H9 (cell line): ENCODE measurements around the gene CLCN3. TPM values are rescaled to one million over a fixed set of nuclear protein-coding genes. Genes with fewer than 3 reads are reported as not detected.
A peak's percentile ranks its signal among the peaks of the same experiment; 100 is the strongest.

Experiments
- DNase-seq: peaks from one replicate; pipeline ENCODE4 v3.0.0-alpha.2; 2017
- H2AFZ ChIP-seq: one replicate; pipeline ENCODE4 v1.6.1; 2013; ENCODE audit warnings: mild to moderate bottlenecking, low read length, control low read depth, moderate library complexity
- H2AK5ac ChIP-seq: 2 replicates; pipeline ENCODE4 v1.6.1; 2013; ENCODE audit warnings: low read length, control low read depth, mixed read lengths; ENCODE audit not compliant: insufficient read length
- H2BK120ac ChIP-seq: one replicate; pipeline ENCODE4 v1.6.1; 2013; ENCODE audit warnings: low read depth, mild to moderate bottlenecking, low read length, control low read depth, inconsistent platforms; ENCODE audit not compliant: poor library complexity, severe bottlenecking
- H2BK12ac ChIP-seq: 2 replicates; pipeline ENCODE4 v1.6.1; 2013; ENCODE audit warnings: low read length, control low read depth, mixed read lengths, low read depth; ENCODE audit not compliant: insufficient read length
- H2BK15ac ChIP-seq: 2 replicates; pipeline ENCODE4 v1.6.1; 2013; ENCODE audit warnings: low read depth, low read length, control low read depth
- H2BK20ac ChIP-seq: one replicate; pipeline ENCODE4 v1.6.1; 2013; ENCODE audit warnings: low read depth, mild to moderate bottlenecking, low read length, control low read depth, inconsistent platforms; ENCODE audit not compliant: poor library complexity, severe bottlenecking
- H2BK5ac ChIP-seq: 2 replicates; pipeline ENCODE4 v1.6.1; 2013; ENCODE audit warnings: low read length, control low read depth, mixed read lengths; ENCODE audit not compliant: insufficient read length
- H3K14ac ChIP-seq: 2 replicates; pipeline ENCODE4 v1.6.1; 2013; ENCODE audit warnings: low read length, control low read depth; ENCODE audit not compliant: insufficient read depth
- H3K18ac ChIP-seq: 2 replicates; pipeline ENCODE4 v1.6.1; 2013; ENCODE audit warnings: low read depth, mild to moderate bottlenecking, mixed read lengths, low read length, control low read depth; ENCODE audit not compliant: insufficient read length
- H3K23ac ChIP-seq: 2 replicates; pipeline ENCODE4 v1.6.1; 2013; ENCODE audit warnings: low read length, control low read depth, mixed read lengths, low read depth; ENCODE audit not compliant: insufficient read length
- H3K23me2 ChIP-seq: 2 replicates; pipeline ENCODE4 v1.6.1; 2013; ENCODE audit warnings: low read depth, mild to moderate bottlenecking, mixed read lengths, low read length, control low read depth; ENCODE audit not compliant: insufficient read length, poor library complexity, severe bottlenecking
- H3K27ac ChIP-seq: 2 replicates; pipeline ENCODE4 v1.5.1; 2013; ENCODE audit warnings: low read length, control low read depth, mixed read lengths, low read depth; ENCODE audit not compliant: insufficient read length
- H3K27me3 ChIP-seq: 2 replicates; pipeline ENCODE4 v1.6.1; 2013; ENCODE audit warnings: low read length, control low read depth, inconsistent platforms; ENCODE audit not compliant: insufficient read depth
- H3K4ac ChIP-seq: 2 replicates; pipeline ENCODE4 v1.6.1; 2013; ENCODE audit warnings: low read depth, mild to moderate bottlenecking, control low read depth, inconsistent platforms, low read length, moderate library complexity
- H3K4me1 ChIP-seq: 2 replicates; pipeline ENCODE4 v1.6.1; 2013; ENCODE audit warnings: low read length, control low read depth, inconsistent platforms; ENCODE audit not compliant: insufficient read depth
- H3K4me2 ChIP-seq: 2 replicates; pipeline ENCODE4 v1.6.1; 2013; ENCODE audit warnings: low read length, control low read depth, mixed read lengths; ENCODE audit not compliant: insufficient read length, insufficient read depth
- H3K56ac ChIP-seq: 2 replicates; pipeline ENCODE4 v1.6.1; 2013; ENCODE audit warnings: low read depth, mild to moderate bottlenecking, mixed read lengths, low read length, control low read depth; ENCODE audit not compliant: insufficient read length
- H3K79me1 ChIP-seq: 2 replicates; pipeline ENCODE4 v1.6.1; 2013; ENCODE audit warnings: low read depth, mild to moderate bottlenecking, moderate library complexity, low read length, control low read depth, inconsistent platforms; ENCODE audit not compliant: insufficient read depth, poor library complexity, severe bottlenecking
- H3K79me2 ChIP-seq: 2 replicates; pipeline ENCODE4 v1.6.1; 2013; ENCODE audit warnings: low read length, control low read depth, inconsistent platforms; ENCODE audit not compliant: insufficient read depth
- H3K9ac ChIP-seq: 2 replicates; pipeline ENCODE4 v1.6.1; 2013; ENCODE audit warnings: low read length, control low read depth, mixed read lengths; ENCODE audit not compliant: insufficient read length; ENCODE audit errors: extremely low read depth
- H3K9me3 ChIP-seq: one replicate; pipeline ENCODE4 v1.6.1; 2013; ENCODE audit warnings: low read depth, low read length, inconsistent platforms; ENCODE audit not compliant: control insufficient read depth
- H3T11ph ChIP-seq: one replicate; pipeline ENCODE4 v1.6.1; 2013; ENCODE audit warnings: mild to moderate bottlenecking, low read length, control low read depth, inconsistent platforms
- H4K20me1 ChIP-seq: one replicate; pipeline ENCODE4 v1.6.1; 2013; ENCODE audit not compliant: control insufficient read depth, insufficient read length, insufficient read depth
- H4K5ac ChIP-seq: 2 replicates; pipeline ENCODE4 v1.6.1; 2013; ENCODE audit warnings: low read depth, mild to moderate bottlenecking, mixed read lengths, low read length, control low read depth; ENCODE audit not compliant: insufficient read length
- H4K8ac ChIP-seq: replicated peaks from 2 replicates; pipeline ENCODE4 v1.6.1; 2013; ENCODE audit warnings: low read length, control low read depth, mixed read lengths, low read depth; ENCODE audit not compliant: insufficient read length
- H4K91ac ChIP-seq: 2 replicates; pipeline ENCODE4 v1.6.1; 2013; ENCODE audit warnings: low read depth, mild to moderate bottlenecking, moderate library complexity, mixed read lengths, low read length, control low read depth; ENCODE audit not compliant: insufficient read length
- H3K27ac Mint-ChIP-seq, 3 experiments: 2 replicates in 2 of 3; 3 replicates in 1 of 3; pipeline ENCODE4 v1.8.0; 2020 to 2021; ENCODE audit warnings: mixed read lengths in 3 of 3, mild to moderate bottlenecking in 1 of 3, moderate library complexity in 1 of 3
- H3K27me3 Mint-ChIP-seq: 2 replicates; pipeline ENCODE4 v1.8.0; 2021; ENCODE audit warnings: low read depth, mild to moderate bottlenecking, moderate library complexity, mixed read lengths
- H3K36me3 Mint-ChIP-seq, 3 experiments: 2 replicates in 2 of 3; 3 replicates in 1 of 3; pipeline ENCODE4 v1.8.0; 2020 to 2021; ENCODE audit warnings: low read depth in 3 of 3, mixed read lengths in 3 of 3; ENCODE audit not compliant: insufficient read depth in 1 of 3
- H3K4me1 Mint-ChIP-seq, 2 experiments: 2 replicates each; pipeline ENCODE4 v1.8.0; 2020; ENCODE audit warnings: mixed read lengths in 2 of 2
- H3K4me3 Mint-ChIP-seq, 2 experiments: 2 replicates in 1 of 2; 3 replicates in 1 of 2; pipeline ENCODE4 v1.8.0; 2020 to 2021; ENCODE audit warnings: mild to moderate bottlenecking in 2 of 2, mixed read lengths in 2 of 2, moderate library complexity in 1 of 2
- H3K9me3 Mint-ChIP-seq, 2 experiments: 2 replicates in 1 of 2; 3 replicates in 1 of 2; pipeline ENCODE4 v1.8.0; 2020; ENCODE audit warnings: mild to moderate bottlenecking in 2 of 2, mixed read lengths in 2 of 2, moderate library complexity in 1 of 2
- CTCF ChIP-seq: fragments of 200-600 bp; sonication (generic); conservative IDR thresholded peaks from 3 replicates; pipeline ENCODE4 v1.8.0; 2021; ENCODE audit warnings: antibody characterized with exemption, mild to moderate bottlenecking
- WGBS: extraction: QIAGEN DNeasy Blood & Tissue Kit; methylation state at CpG from one replicate; pipeline ENCODE4 v1.1.7; 2013; ENCODE audit warnings: missing lambda C conversion rate, low lambda C conversion rate, mixed read lengths; ENCODE audit not compliant: insufficient read length; ENCODE audit errors: extremely low coverage; 5-methylcytosine and 5-hydroxymethylcytosine counted together
- total RNA-seq: library from RNA; stranded (reverse); gene quantifications from 2 replicates; pipeline ENCODE4 v1.2.1, GENCODE V29; 2021

The CLCN3 gene
- total RNA-seq, 1 experiment from 2014 or later, result 25.7 TPM

- no peak for DNase-seq
- H2AFZ ChIP-seq, result no peak overlapping the region
- H3T11ph ChIP-seq, result no peak overlapping the region
- no peak overlapping the region for H2BK120ac ChIP-seq
- H2BK5ac ChIP-seq, result no peak overlapping the region
- H4K91ac ChIP-seq, result no peak overlapping the region
- H3K79me1 ChIP-seq, result peaks cover 2% of the 10 kb centered on the region
- no peak overlapping the region for H2AK5ac ChIP-seq
- no peak overlapping the region for H3K56ac ChIP-seq
- no peak overlapping the region for H3K23ac ChIP-seq
- no peak for TF ChIP-seq CTCF
- H3K18ac ChIP-seq, result no peak overlapping the region
- no peaks in the 10 kb centered on the region for H4K20me1 ChIP-seq
- Mint-ChIP-seq H3K9me3 (no peaks in the 10 kb centered on the region), H3K4me3 (no peak overlapping the region), H3K4me1 (no peaks in the 10 kb centered on the region), H3K36me3 (peaks cover 2 to 15% (median 11%) of the 10 kb centered on the region in 3 experiments; a peak in 5 of 7 replicates), H3K27ac (peak overlapping the region in 1 of 3 experiments; percentile 64; a peak in 1 of 7 replicates), H3K27me3 (no peaks in the 10 kb centered on the region)
- H3K27ac ChIP-seq, result no peak overlapping the region
- no peak overlapping the region for H4K5ac ChIP-seq
- no peak overlapping the region for H3K4me2 ChIP-seq
- no peak overlapping the region for H3K14ac ChIP-seq
- no CpG with 5 or more reads among the region's 7 CpGs for WGBS
- H3K9me3 ChIP-seq, result no peaks in the 10 kb centered on the region
- H4K8ac ChIP-seq, result no peak overlapping the region
- no peaks in the 10 kb centered on the region for H3K4me1 ChIP-seq
- H3K9ac ChIP-seq, result no peak overlapping the region
- no peaks in the 10 kb centered on the region for H3K23me2 ChIP-seq
- H3K79me2 ChIP-seq, result no peaks in the 10 kb centered on the region
- H2BK12ac ChIP-seq, result no peak overlapping the region
- H3K4ac ChIP-seq, result no peak overlapping the region
- H3K27me3 ChIP-seq, result no peaks in the 10 kb centered on the region
- no peak overlapping the region for H2BK20ac ChIP-seq
- no peak overlapping the region for H2BK15ac ChIP-seq
These were observed 24.4 kb downstream of the CLCN3 start for GRCh38 chr4:169644802-169645201.
